NT2/D1 (cell line): ENCODE results near the gene SEMA7A.

Source experiments
- SUZ12 ChIP-seq: IDR thresholded peaks from 2 replicates; pipeline ENCODE4 v1.6.1; 2011; ENCODE audit not compliant: insufficient read length, insufficient read depth; ENCODE audit errors: extremely low read depth
- YY1 ChIP-seq: IDR thresholded peaks from 2 replicates; pipeline ENCODE4 v1.6.1; 2011; ENCODE audit not compliant: insufficient read length, insufficient read depth
- ZNF274 ChIP-seq: IDR thresholded peaks from 2 replicates; pipeline ENCODE4 v1.6.1; 2011; ENCODE audit warnings: mild to moderate bottlenecking, low read depth, low read length

DNA sequence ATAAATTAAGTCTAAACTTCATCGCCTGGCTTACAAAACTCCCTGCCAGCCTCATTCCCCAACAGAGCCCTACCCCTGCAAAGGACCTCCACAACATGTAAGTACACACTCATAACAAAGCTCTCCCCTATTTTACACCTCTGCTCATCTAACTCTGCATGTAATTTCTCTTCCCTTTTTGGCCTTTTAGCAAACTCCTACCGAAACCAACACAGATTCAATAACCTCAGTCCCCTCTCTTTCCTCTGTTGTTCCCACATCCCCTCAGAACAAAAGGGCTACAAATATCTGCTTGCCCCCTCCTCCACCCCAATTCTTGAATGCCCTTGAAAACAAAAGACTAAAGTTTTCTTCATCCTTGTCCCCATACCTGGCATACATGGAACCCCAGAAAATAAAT is 26.5 kb upstream of the SEMA7A start:
- TF ChIP-seq SUZ12 (no peak), ZNF274 (no peak), YY1 (no peak)
